ENCODE data around the gene SDF4. TPM values are rescaled to one million over a fixed set of nuclear protein-coding genes. Genes with fewer than 3 reads are reported as not detected.
A peak's percentile ranks its signal among the peaks of the same experiment; 100 is the strongest.

The SDF4 gene
- total and polyA plus RNA-seq, 2 of the 8 experiments (the other 6 are each of a cell fraction or from before 2014, with no cell fraction given) = 45.5 to 75.6 TPM

DNA sequence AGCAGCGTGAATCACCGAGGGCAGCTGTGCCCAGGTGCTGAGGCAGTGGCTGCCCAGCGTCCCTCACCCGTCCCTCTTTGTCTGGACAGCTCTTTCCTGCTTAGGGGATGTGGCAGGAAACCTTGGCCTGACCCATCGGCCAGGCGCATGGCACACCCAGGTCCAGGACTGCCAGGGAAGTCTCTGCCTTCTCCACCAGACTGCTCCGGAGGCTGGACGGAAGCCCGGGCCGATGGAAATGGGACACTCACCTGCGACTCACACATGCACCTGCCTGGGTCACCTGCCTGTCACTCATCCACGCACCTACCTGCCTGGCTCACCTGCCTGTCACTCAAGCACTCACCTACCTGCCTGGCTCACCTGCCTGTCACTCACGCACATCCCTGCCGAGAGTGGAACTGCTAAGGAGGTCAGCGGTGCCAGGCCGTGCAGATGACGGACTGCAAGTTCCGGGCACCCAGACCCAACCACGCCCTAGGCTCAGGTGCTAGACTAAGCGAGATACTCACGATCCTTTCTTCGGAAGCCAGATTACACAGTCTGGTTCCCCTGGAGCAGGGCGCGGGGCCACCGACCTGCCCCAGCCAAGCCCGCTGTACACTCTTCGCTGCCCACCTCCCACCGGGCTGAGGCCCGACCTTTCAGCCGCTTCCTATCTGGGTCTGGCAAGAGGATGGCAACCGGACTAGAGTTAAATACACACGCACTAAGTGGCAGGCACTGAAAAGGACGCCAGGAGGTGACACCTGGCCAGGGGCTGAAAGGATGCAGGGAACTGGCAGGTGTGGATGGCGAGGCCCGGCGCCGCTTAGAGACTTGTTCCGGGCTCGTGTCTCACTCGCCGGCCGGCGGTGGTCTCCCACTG is 40.8 kb upstream of the SDF4 start:
- H3K79me2 ChIP-seq (ENCODE audit: control insufficient read depth in 1 of 2, insufficient read depth in 2 of 2, low read length in 2 of 2) = peaks cover 12 to 44% of the 10 kb centered on the region in 2 experiments; a peak in 3 of 4 replicates
- POLR2A ChIA-PET (ENCODE audit: partially characterized antibody) = interaction anchor here (1.1 to 3.0 kb wide), 6 partner anchors 10 to 22 kb away, joined by 3 to 16 read pairs (median 6); no protein-coding TSS in a partner anchor
- no peak for FAIRE-seq

More for the DNA sequence above, 40.8 kb upstream of the SDF4 start:
- no peaks in the 10 kb centered on the region for H3K9me3 ChIP-seq (ENCODE audit: insufficient read depth in 2 of 2, low read depth in 1 of 2, low read length in 1 of 2)
- no peak for DNase-seq (ENCODE audit: low read depth in 1 of 2, low spot score in 2 of 2)
- peaks cover 2 to 4% (median 3%) of the 10 kb centered on the region in 4 experiments; a peak in 4 of 8 replicates for H3K36me3 ChIP-seq (ENCODE audit: control insufficient read depth in 2 of 4, insufficient read depth in 4 of 4, low read length in 3 of 4)
- peak overlapping the region; percentile 81 to 95 for H3K4me2 ChIP-seq (ENCODE audit: insufficient read depth in 1 of 2, low read depth in 2 of 2, low read length in 2 of 2)
- H3K79me1 ChIP-seq (ENCODE audit: low read depth, low read length) = peaks cover 27% of the 10 kb centered on the region
- peaks cover 12% of the 10 kb centered on the region; the same call in 1 of the 2 replicates for H3K23me2 ChIP-seq (ENCODE audit: low read depth, low read length)
- H4K8ac ChIP-seq (ENCODE audit: extremely low read depth, insufficient read depth, low read length) = peak overlapping the region; percentile 45; the same call in 1 of the 2 replicates
- no peak overlapping the region for H2BK20ac ChIP-seq (ENCODE audit: low read length)
- peak overlapping the region; percentile 75; the same call in 1 of the 2 replicates for H2BK15ac ChIP-seq (ENCODE audit: low read length)
- CTCF ChIA-PET (ENCODE audit: partially characterized antibody) = interaction anchor here (0.6 to 2.2 kb wide), 4 partner anchors 19 to 122 kb away, joined by 3 to 7 read pairs (median 3); no protein-coding TSS in a partner anchor
- H3K27me3 ChIP-seq (replicated peaks in 1 of 4; ENCODE audit: control insufficient read depth in 3 of 4, extremely low read depth in 1 of 4, insufficient read depth in 3 of 4, low read length in 3 of 4) = no peaks in the 10 kb centered on the region; a peak in 1 of 7 replicates
- H3K56ac ChIP-seq (replicated peaks; ENCODE audit: insufficient read length, low read depth, low read length) = no peak overlapping the region
- H3K14ac ChIP-seq (ENCODE audit: insufficient read length) = no peak overlapping the region
- H2AK5ac ChIP-seq (ENCODE audit: low read depth, low read length) = no peak overlapping the region
- H2BK120ac ChIP-seq (replicated peaks; ENCODE audit: low read depth, low read length) = no peak overlapping the region
- no peak overlapping the region for H3K27ac ChIP-seq (ENCODE audit: low read depth, low read length)
- peak overlapping the region; percentile 66; the same call in 1 of the 2 replicates for H2BK5ac ChIP-seq (ENCODE audit: low read depth, low read length)
- whole genome bisulfite sequencing, 2 experiments (ENCODE audit: extremely low coverage in 1 of 2, insufficient coverage in 1 of 2, insufficient read length in 1 of 2, insufficient replicate concordance in 2 of 2, low coverage in 1 of 2, low lambda C conversion rate in 2 of 2, missing lambda C conversion rate in 1 of 2) = 64% methylated on average over 43 of the region's 43 CpGs; no CpG with 5 or more reads in 1 of the 2 experiments
- H3K18ac ChIP-seq (ENCODE audit: extremely low read depth, low read length) = no peak overlapping the region
- TF ChIP-seq EP300 (IDR thresholded peaks at IDR 0.05; ENCODE audit: borderline replicate concordance in 1 of 2, low read depth in 2 of 2, low read length in 2 of 2) = no peak
- no peak for TF ChIP-seq GABPA (IDR thresholded peaks at IDR 0.05; ENCODE audit: borderline replicate concordance, insufficient read depth, low read length)
- TF ChIP-seq BACH1 (IDR thresholded peaks at IDR 0.05; ENCODE audit: low read length) = no peak
- no peak for TF ChIP-seq SP4 (IDR thresholded peaks at IDR 0.05; ENCODE audit: low read length)
- TF ChIP-seq NANOG (IDR thresholded peaks at IDR 0.05; ENCODE audit: insufficient read depth, low read depth, low read length, poor library complexity, severe bottlenecking) = no peak
- TF ChIP-seq E2F6 (IDR thresholded peaks at IDR 0.05) = no peak
- no peak for TF ChIP-seq CHD1 (IDR thresholded peaks at IDR 0.05; ENCODE audit: low read depth, low read length)
- no peak overlapping the region for H4K91ac ChIP-seq (replicated peaks; ENCODE audit: insufficient read length, low read length)
- H3K4me3 ChIP-seq (ENCODE audit: extremely low read depth in 1 of 4, insufficient read depth in 2 of 4, low read depth in 3 of 4, low read length in 4 of 4) = peak overlapping the region; percentile 88 to 99 (median 91)
- H2BK12ac ChIP-seq (ENCODE audit: low read depth, low read length) = peak overlapping the region; percentile 81; the same call in 1 of the 2 replicates
- H4K20me1 ChIP-seq (replicated peaks in 1 of 2; ENCODE audit: control insufficient read depth in 1 of 2, insufficient read depth in 2 of 2, low read length in 2 of 2) = peaks cover 20 to 28% of the 10 kb centered on the region in 2 experiments
- H2AFZ ChIP-seq (ENCODE audit: low read length) = no peak overlapping the region
- no peak overlapping the region for H4K5ac ChIP-seq (ENCODE audit: insufficient read length, low read depth, low read length)
- H3K4me1 ChIP-seq (replicated peaks in 1 of 4; ENCODE audit: control insufficient read depth in 3 of 4, insufficient read depth in 4 of 4, low read length in 3 of 4) = peaks cover 0 to 17% (median 8%) of the 10 kb centered on the region in 4 experiments; a peak in 5 of 7 replicates
- no peak overlapping the region for H3K23ac ChIP-seq (ENCODE audit: insufficient read length)
- peak overlapping the region; percentile 51 to 99 (median 88); a peak in 6 of 7 replicates for H3K9ac ChIP-seq (replicated peaks in 1 of 4; ENCODE audit: extremely low read depth in 1 of 4, low read depth in 3 of 4, low read length in 3 of 4)
- H3K4ac ChIP-seq (replicated peaks; ENCODE audit: insufficient read length, low read depth, low read length) = no peak overlapping the region

All from H1 (cell line).